ENCODE measurements around the gene ADAMTS10. TPM values are rescaled to one million over a fixed set of nuclear protein-coding genes. Genes with fewer than 3 reads are reported as not detected.

ADAMTS10 gene
- total and polyA plus RNA-seq, 10 of the 15 experiments (the other 5 are each of a cell fraction or from before 2014, with no cell fraction given), result 0.01 to 2.5 (median 0.42) TPM; not detected in 3

GRCh38 chr19:8569066-8569771, 41.3 kb downstream of the ADAMTS10 start (continued):
- TF ChIP-seq ZNF687 (IDR thresholded peaks at IDR 0.05) (no peak), MEF2B (IDR thresholded peaks at IDR 0.05; ENCODE audit: partially characterized antibody, poor library complexity, severe bottlenecking) (peak; percentile 36), CBX5 (IDR thresholded peaks at IDR 0.05; ENCODE audit: low read depth) (no peak), NR2C2 (IDR thresholded peaks at IDR 0.05; ENCODE audit: borderline replicate concordance, control insufficient read depth, insufficient read length, low read depth) (no peak), MXI1 (IDR thresholded peaks at IDR 0.05; ENCODE audit: low read depth, low read length) (no peak), BCLAF1 (IDR thresholded peaks at IDR 0.05) (no peak), SRF (IDR thresholded peaks at IDR 0.05; ENCODE audit: low read depth in 2 of 2, low read length in 2 of 2) (0 out of 4 replicates have a peak, but pooled peaks of 1 of the 2 experiments have one; percentile 30), ZNF622 (IDR thresholded peaks at IDR 0.05) (no peak), FOXM1 (IDR thresholded peaks at IDR 0.05; ENCODE audit: low read depth, low read length) (no peak), CEBPZ (IDR thresholded peaks at IDR 0.05; ENCODE audit: low read depth, low read length) (no peak), CTCF (IDR thresholded peaks at IDR 0.05 in 2 of 3, conservative IDR thresholded peaks at IDR 0.05 in 1 of 3; ENCODE audit: control insufficient read depth in 2 of 3, extremely low read depth in 1 of 3, insufficient read depth in 1 of 3, low read depth in 3 of 3, low read length in 3 of 3) (no peak), BACH1 (IDR thresholded peaks at IDR 0.05; ENCODE audit: borderline replicate concordance) (peak; percentile 64), BMI1 (IDR thresholded peaks at IDR 0.05; ENCODE audit: borderline replicate concordance) (no peak), MTA3 (IDR thresholded peaks at IDR 0.05; ENCODE audit: borderline replicate concordance, low read length) (no peak), LARP7 (IDR thresholded peaks at IDR 0.05) (0 out of 2 replicates have a peak, but pooled peaks have one; percentile 13)
